ENCODE results near the gene CRYGC.
"Not testable (repeated sequence)": the region's sequence is repeated elsewhere in the genome, so short reads cannot be mapped to it uniquely, and the experiment has no call there.

Gene CRYGC

GRCh38 chr2:208135794-208136715 is 6.4 kb upstream of the CRYGC start:
- DNase-seq, result no peak

- DNase-seq, result no peak
These were observed 5.4 kb upstream of the CRYGC start for GRCh38 chr2:208134928-208135586.

- no peak for DNase-seq
These were observed 1.1 kb upstream of the CRYGC start for GRCh38 chr2:208130712-208131110.

- DNase-seq, result no peak
These were observed 1.5 kb downstream of the CRYGC start for GRCh38 chr2:208128136-208128535.

GRCh38 chr2:208127090-208127489 is 2.5 kb downstream of the CRYGC start:
- DNase-seq, result no peak

GRCh38 chr2:208125251-208125650 is 4.4 kb downstream of the CRYGC start:
- no peak for DNase-seq

GRCh38 chr2:208124013-208124715 is 5.5 kb downstream of the CRYGC start, which contains the start of gene CRYGD:
TSS of gene CRYGD (minus strand) at chr2:208124524. CDS start at chr2:208124473, 51 bp downstream.
- DNase-seq, result not testable (repeated sequence)

GRCh38 chr2:208122248-208122647 is 7.4 kb downstream of the CRYGC start:
- DNase-seq, result no peak

- no peak for DNase-seq
These were observed 10.7 kb downstream of the CRYGC start for GRCh38 chr2:208118918-208119317.

- DNase-seq, result not testable (repeated sequence)
These were observed 12.2 kb downstream of the CRYGC start for GRCh38 chr2:208117390-208117789.

- no peak for DNase-seq
These were observed 16.7 kb downstream of the CRYGC start for GRCh38 chr2:208112969-208113368.

GRCh38 chr2:208112273-208112745 is 17.3 kb downstream of the CRYGC start:
- not testable (repeated sequence) for DNase-seq

GRCh38 chr2:208103616-208104015 is 26.0 kb downstream of the CRYGC start:
- DNase-seq, result no peak

- DNase-seq, result peak; percentile 48
These were observed 27.7 kb downstream of the CRYGC start for GRCh38 chr2:208101716-208102631.

GRCh38 chr2:208099682-208100470 is 29.8 kb downstream of the CRYGC start:
- no peak for DNase-seq

GRCh38 chr2:208098701-208099100 is 30.9 kb downstream of the CRYGC start:
- not testable (repeated sequence) for DNase-seq

GRCh38 chr2:208098267-208098666 is 31.4 kb downstream of the CRYGC start:
- DNase-seq, result no peak

- no peak for DNase-seq
These were observed 31.8 kb downstream of the CRYGC start for GRCh38 chr2:208097801-208098200.

- DNase-seq, result no peak
These were observed 32.3 kb downstream of the CRYGC start for GRCh38 chr2:208097313-208097712.

- DNase-seq, result no peak
These were observed 33.5 kb downstream of the CRYGC start for GRCh38 chr2:208096080-208096479.

GRCh38 chr2:208093128-208093527 is 36.5 kb downstream of the CRYGC start:
- DNase-seq, result no peak
